SK-N-SH (cell line): ENCODE data around the gene GPAT2.
"Not testable (repeated sequence)": the region's sequence is repeated elsewhere in the genome, so short reads cannot be mapped to it uniquely, and the experiment has no call there.

ENCODE experiments used
- CHD2 ChIP-seq: fragments of 150-350 bp; IDR thresholded peaks from 2 replicates; pipeline ENCODE4 v1.6.1; 2018; ENCODE audit warnings: low read length; ENCODE audit not compliant: partially characterized antibody
- MXI1 ChIP-seq: IDR thresholded peaks from 2 replicates; pipeline ENCODE4 v1.6.1; 2012; ENCODE audit warnings: mild to moderate bottlenecking, low read depth, low read length, improper control_type of control experiment
- POLR2AphosphoS5 ChIP-seq: IDR thresholded peaks from 2 replicates; pipeline ENCODE4 v1.6.1; 2012; ENCODE audit warnings: low read depth, low read length

DNA sequence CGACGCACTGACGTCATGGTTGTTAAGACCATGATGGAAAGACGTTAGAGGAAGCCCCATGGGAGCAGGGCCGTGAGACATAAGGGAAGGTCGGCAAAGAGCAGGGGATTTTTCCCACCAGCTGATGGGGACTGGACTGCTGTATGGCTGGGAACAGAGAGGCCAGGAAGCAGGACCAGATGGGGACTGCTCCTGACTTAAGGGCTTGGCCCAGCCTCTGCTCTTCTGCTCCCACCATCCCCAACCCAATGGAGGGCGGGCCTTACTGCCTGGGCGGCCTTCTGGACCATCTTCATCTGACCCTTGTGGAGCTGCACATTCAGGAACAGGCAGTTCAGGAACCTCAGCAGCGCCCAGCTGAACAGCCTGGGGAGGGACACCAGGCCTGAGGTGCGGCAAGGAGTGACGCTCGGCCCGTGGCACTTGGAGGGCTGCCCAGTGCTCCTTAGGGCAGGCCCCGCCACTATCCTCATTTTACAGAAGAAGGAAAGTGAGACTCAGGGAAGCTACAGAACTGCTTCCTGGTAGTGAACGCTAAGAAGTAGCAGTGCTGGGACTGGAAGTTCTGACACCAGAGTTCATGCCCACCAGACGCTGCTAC is 6.9 kb downstream of the GPAT2 start:
- TF ChIP-seq MXI1, POLR2AphosphoS5, CHD2: not testable (repeated sequence)
